ENCODE data around the gene NUBP2.

Gene NUBP2

GRCh38 chr16:1782408-1783264 lies at the start of gene NUBP2, which contains the start of gene SPSB3:
Gene NUBP2 (plus strand): TSS chr16:1782960. CDS start chr16:1783021, 61 bp downstream.
Gene SPSB3 (minus strand): TSS chr16:1782571. CDS start chr16:1781483, 1,088 bp downstream.
- peaks cover 25% of the 10 kb centered on the region for H3K4me1 Mint-ChIP-seq
- no peaks in the 10 kb centered on the region for H3K9me3 Mint-ChIP-seq

GRCh38 chr16:1734123-1734522 lies 48.6 kb upstream of the NUBP2 start:
- ATAC-seq (no peak), DNase-seq (ENCODE audit: low spot score in 2 of 2) (no peak)
- H3K36me3 Mint-ChIP-seq, result peaks cover 20% of the 10 kb centered on the region
- H3K4me3 Mint-ChIP-seq, result no peak overlapping the region
- H3K27ac Mint-ChIP-seq, result no peak overlapping the region
- H3K9me3 Mint-ChIP-seq, result no peaks in the 10 kb centered on the region
- no peaks in the 10 kb centered on the region for H3K4me1 Mint-ChIP-seq

More at GRCh38 chr16:1782408-1783264, at the start of gene NUBP2, which contains the start of gene SPSB3:
- Mint-ChIP-seq H3K36me3 (peaks cover 45% of the 10 kb centered on the region), H3K4me3 (peak within 1 kb of the TSS; percentile 79), H3K27ac (peak within 1 kb of the TSS; percentile 90)
- peak; percentile 93 for ATAC-seq
- peak; percentile 82 to 98 for DNase-seq (ENCODE audit: low spot score in 2 of 2)

- DNase-seq (ENCODE audit: low spot score in 2 of 2) (no peak), ATAC-seq (no peak)
- H3K4me3 Mint-ChIP-seq, result no peak overlapping the region
- no peaks in the 10 kb centered on the region for H3K4me1 Mint-ChIP-seq
- peaks cover 15% of the 10 kb centered on the region for H3K36me3 Mint-ChIP-seq
- no peaks in the 10 kb centered on the region for H3K9me3 Mint-ChIP-seq
- no peak overlapping the region for H3K27ac Mint-ChIP-seq
Measured at GRCh38 chr16:1734816-1735215, 47.9 kb upstream of the NUBP2 start.

- Mint-ChIP-seq H3K27ac (no peak overlapping the region), H3K36me3 (peaks cover 17% of the 10 kb centered on the region), H3K9me3 (no peaks in the 10 kb centered on the region), H3K4me3 (no peak overlapping the region), H3K4me1 (no peaks in the 10 kb centered on the region)
- DNase-seq (ENCODE audit: low spot score in 2 of 2), result no peak
- no peak for ATAC-seq
Measured at GRCh38 chr16:1740234-1740633, 42.5 kb upstream of the NUBP2 start.

GRCh38 chr16:1740781-1741490 lies 41.8 kb upstream of the NUBP2 start:
- no peak for DNase-seq (ENCODE audit: low spot score in 2 of 2)
- no peaks in the 10 kb centered on the region for H3K4me1 Mint-ChIP-seq
- peaks cover 17% of the 10 kb centered on the region for H3K36me3 Mint-ChIP-seq
- peak overlapping the region; percentile 70 for H3K27ac Mint-ChIP-seq
- no peak overlapping the region for H3K4me3 Mint-ChIP-seq
- no peaks in the 10 kb centered on the region for H3K9me3 Mint-ChIP-seq
- no peak for ATAC-seq

GRCh38 chr16:1741553-1742165 lies 41.1 kb upstream of the NUBP2 start:
- no peak overlapping the region for H3K4me3 Mint-ChIP-seq

GRCh38 chr16:1743376-1744337 lies 39.1 kb upstream of the NUBP2 start:
- no peak overlapping the region for H3K27ac Mint-ChIP-seq
- no peaks in the 10 kb centered on the region for H3K9me3 Mint-ChIP-seq
- H3K4me3 Mint-ChIP-seq, result no peak overlapping the region
- no peaks in the 10 kb centered on the region for H3K4me1 Mint-ChIP-seq
- DNase-seq (ENCODE audit: low spot score in 2 of 2), result no peak
- no peak for ATAC-seq
- peaks cover 31% of the 10 kb centered on the region for H3K36me3 Mint-ChIP-seq

More at GRCh38 chr16:1741553-1742165, 41.1 kb upstream of the NUBP2 start:
- no peaks in the 10 kb centered on the region for H3K4me1 Mint-ChIP-seq
- no peak overlapping the region for H3K27ac Mint-ChIP-seq
- peaks cover 17% of the 10 kb centered on the region for H3K36me3 Mint-ChIP-seq
- DNase-seq (ENCODE audit: low spot score in 2 of 2) (no peak), ATAC-seq (no peak)
- H3K9me3 Mint-ChIP-seq, result no peaks in the 10 kb centered on the region

GRCh38 chr16:1744338-1744840 lies 38.4 kb upstream of the NUBP2 start:
- Mint-ChIP-seq H3K9me3 (no peaks in the 10 kb centered on the region), H3K4me3 (no peak overlapping the region), H3K27ac (peak overlapping the region; percentile 20), H3K36me3 (peaks cover 31% of the 10 kb centered on the region), H3K4me1 (no peaks in the 10 kb centered on the region)
- no peak for ATAC-seq
- no peak for DNase-seq (ENCODE audit: low spot score in 2 of 2)

- Mint-ChIP-seq H3K9me3 (no peaks in the 10 kb centered on the region), H3K36me3 (peaks cover 39% of the 10 kb centered on the region), H3K4me1 (no peaks in the 10 kb centered on the region), H3K4me3 (no peak overlapping the region), H3K27ac (peak overlapping the region; percentile 20)
- DNase-seq (ENCODE audit: low spot score in 2 of 2) (no peak), ATAC-seq (no peak)
Measured at GRCh38 chr16:1745181-1745899, 37.4 kb upstream of the NUBP2 start.

- H3K9me3 Mint-ChIP-seq, result no peaks in the 10 kb centered on the region
- no peak overlapping the region for H3K4me3 Mint-ChIP-seq
- DNase-seq (ENCODE audit: low spot score in 2 of 2) (no peak), ATAC-seq (no peak)
- no peaks in the 10 kb centered on the region for H3K4me1 Mint-ChIP-seq
- H3K27ac Mint-ChIP-seq, result no peak overlapping the region
- H3K36me3 Mint-ChIP-seq, result peaks cover 46% of the 10 kb centered on the region
Measured at GRCh38 chr16:1745900-1746692, 36.7 kb upstream of the NUBP2 start.

- H3K36me3 Mint-ChIP-seq, result peaks cover 51% of the 10 kb centered on the region
- H3K27ac Mint-ChIP-seq, result no peak overlapping the region
- no peaks in the 10 kb centered on the region for H3K9me3 Mint-ChIP-seq
- DNase-seq (ENCODE audit: low spot score in 2 of 2) (no peak), ATAC-seq (no peak)
- no peak overlapping the region for H3K4me3 Mint-ChIP-seq
- no peaks in the 10 kb centered on the region for H3K4me1 Mint-ChIP-seq
Measured at GRCh38 chr16:1746693-1747195, 36.0 kb upstream of the NUBP2 start.

GRCh38 chr16:1747934-1748333 lies 34.8 kb upstream of the NUBP2 start:
- Mint-ChIP-seq H3K4me3 (no peak overlapping the region), H3K27ac (no peak overlapping the region), H3K4me1 (no peaks in the 10 kb centered on the region), H3K36me3 (peaks cover 63% of the 10 kb centered on the region), H3K9me3 (no peaks in the 10 kb centered on the region)
- DNase-seq (ENCODE audit: low spot score in 2 of 2), result no peak
- ATAC-seq, result no peak

All from stimulated activated effector memory CD8-positive, alpha-beta T cell treated with anti-CD3 and anti-CD28 coated beads, Interleukin-12 subunit alpha, Interleukin-12 subunit beta, amount 100 ng/mL, for 72 hours (primary cell).